ENCODE data around the gene DCHS2. TPM values are rescaled to one million over a fixed set of nuclear protein-coding genes. Genes with fewer than 3 reads are reported as not detected.

DCHS2 gene
- total RNA-seq, 4 donors from 2014 or later, result 0.40 to 1.4 (median 0.61) TPM

- Histone ChIP-seq H3K27me3 (no peaks in the 10 kb centered on the region), H3K36me3 (no peaks in the 10 kb centered on the region), H3K4me1 (no peaks in the 10 kb centered on the region), H3K4me3 (replicated peaks in 1 of 3) (no peak overlapping the region), H3K27ac (no peak overlapping the region), H3K9me3 (no peaks in the 10 kb centered on the region)
- no peak for DNase-seq
- TF ChIP-seq POLR2A (IDR thresholded peaks at IDR 0.05), result no peak
- no peak for TF ChIP-seq CTCF (IDR thresholded peaks at IDR 0.05)
- WGBS, 2 donors, result 94 to 98% methylated on average over 2 of the region's 2 CpGs
- intact Hi-C loops (cut with DNase I), result no loop called here
These were observed 34.7 kb downstream of the DCHS2 start for GRCh38 chr4:154456889-154457288.

- H3K4me3 ChIP-seq (replicated peaks in 1 of 3), result no peak overlapping the region
- H3K27me3 ChIP-seq, result no peaks in the 10 kb centered on the region
- TF ChIP-seq CTCF (IDR thresholded peaks at IDR 0.05), result no peak
- TF ChIP-seq POLR2A (IDR thresholded peaks at IDR 0.05), result no peak
- no peak for DNase-seq
- no peak overlapping the region for H3K27ac ChIP-seq
- intact Hi-C loops (cut with DNase I), result no loop called here
- H3K4me1 ChIP-seq, result no peaks in the 10 kb centered on the region
- no peaks in the 10 kb centered on the region for H3K9me3 ChIP-seq
- WGBS, 2 donors, result 85 to 91% methylated on average over 6 of the region's 6 CpGs
- H3K36me3 ChIP-seq, result no peaks in the 10 kb centered on the region
These were observed 35.4 kb downstream of the DCHS2 start for GRCh38 chr4:154456240-154456639.

- intact Hi-C loops (cut with DNase I), result no loop called here
These were observed 36.5 kb downstream of the DCHS2 start for GRCh38 chr4:154455111-154455510.

GRCh38 chr4:154454710-154455109 is 36.9 kb downstream of the DCHS2 start:
- no peaks in the 10 kb centered on the region for H3K36me3 ChIP-seq
- intact Hi-C loops (cut with DNase I), result no loop called here
- H3K27ac ChIP-seq, result no peak overlapping the region
- no peak for DNase-seq
- no peaks in the 10 kb centered on the region for H3K4me1 ChIP-seq
- no peaks in the 10 kb centered on the region for H3K27me3 ChIP-seq
- no peak overlapping the region for H3K4me3 ChIP-seq (replicated peaks in 1 of 3)
- TF ChIP-seq POLR2A (IDR thresholded peaks at IDR 0.05) (no peak), CTCF (IDR thresholded peaks at IDR 0.05) (no peak)
- H3K9me3 ChIP-seq, result no peaks in the 10 kb centered on the region

More at GRCh38 chr4:154455111-154455510, 36.5 kb downstream of the DCHS2 start:
- no peaks in the 10 kb centered on the region for H3K36me3 ChIP-seq
- no peaks in the 10 kb centered on the region for H3K27me3 ChIP-seq
- 20 to 25% methylated on average over 1 of the region's 1 CpG for WGBS, 2 donors
- H3K9me3 ChIP-seq, result no peaks in the 10 kb centered on the region
- H3K4me3 ChIP-seq (replicated peaks in 1 of 3), result no peak overlapping the region
- DNase-seq, result no peak
- no peak overlapping the region for H3K27ac ChIP-seq
- TF ChIP-seq POLR2A (IDR thresholded peaks at IDR 0.05) (no peak), CTCF (IDR thresholded peaks at IDR 0.05) (no peak)
- no peaks in the 10 kb centered on the region for H3K4me1 ChIP-seq

- H3K36me3 ChIP-seq, result no peaks in the 10 kb centered on the region
- intact Hi-C loops (cut with DNase I), result no loop called here
- WGBS, 2 donors, result 79 to 81% methylated on average over 5 of the region's 5 CpGs
These were observed 38.7 kb downstream of the DCHS2 start for GRCh38 chr4:154452798-154453346.

More at GRCh38 chr4:154452798-154453346, 38.7 kb downstream of the DCHS2 start:
- H3K4me3 ChIP-seq (replicated peaks in 1 of 3), result no peak overlapping the region
- H3K9me3 ChIP-seq, result no peaks in the 10 kb centered on the region
- TF ChIP-seq POLR2A (IDR thresholded peaks at IDR 0.05) (no peak), CTCF (IDR thresholded peaks at IDR 0.05) (no peak)
- H3K4me1 ChIP-seq, result no peaks in the 10 kb centered on the region
- no peaks in the 10 kb centered on the region for H3K27me3 ChIP-seq
- H3K27ac ChIP-seq, result no peak overlapping the region
- DNase-seq, result no peak
